ENCODE results near the gene CCL5. TPM values are rescaled to one million over a fixed set of nuclear protein-coding genes. Genes with fewer than 3 reads are reported as not detected.

CCL5 gene
- total RNA-seq, 6 donors from 2014 or later: 11.5 to 17.6 (median 15.3) TPM

GRCh38 chr17:35841505-35841904 lies 38.7 kb downstream of the CCL5 start:
- Histone ChIP-seq H3K27me3 (no peaks in the 10 kb centered on the region), H3K27ac (no peak overlapping the region), H3K4me1 (no peaks in the 10 kb centered on the region), H3K4me3 (no peak overlapping the region), H3K36me3 (peaks cover 67 to 99% (median 91%) of the 10 kb centered on the region in 4 donors), H3K9me3 (no peaks in the 10 kb centered on the region)
- no peak for DNase-seq
- 86 to 91% methylated on average over 4 of the region's 4 CpGs for WGBS, 2 donors
- no peak for TF ChIP-seq EP300 (IDR thresholded peaks at IDR 0.05)
- no peak for TF ChIP-seq POLR2AphosphoS5 (IDR thresholded peaks at IDR 0.05)
- no peak for TF ChIP-seq CTCF (IDR thresholded peaks at IDR 0.05)
- TF ChIP-seq POLR2A (IDR thresholded peaks at IDR 0.05): no peak
- ATAC-seq (ENCODE audit: low FRiP score in 2 of 2): no peak

GRCh38 chr17:35841101-35841500 lies 39.1 kb downstream of the CCL5 start:
- TF ChIP-seq CTCF (IDR thresholded peaks at IDR 0.05) (no peak), POLR2A (IDR thresholded peaks at IDR 0.05) (no peak), POLR2AphosphoS5 (IDR thresholded peaks at IDR 0.05) (no peak), EP300 (IDR thresholded peaks at IDR 0.05) (no peak)
- no peak overlapping the region for H3K4me3 ChIP-seq
- H3K27ac ChIP-seq: no peak overlapping the region
- H3K4me1 ChIP-seq: no peaks in the 10 kb centered on the region
- no peak for ATAC-seq (ENCODE audit: low FRiP score in 2 of 2)
- no peaks in the 10 kb centered on the region for H3K9me3 ChIP-seq
- no peak for DNase-seq
- no peaks in the 10 kb centered on the region for H3K27me3 ChIP-seq
- 94% methylated on average over 3 of the region's 3 CpGs for WGBS, 2 donors
- H3K36me3 ChIP-seq: peaks cover 71 to 99% (median 93%) of the 10 kb centered on the region in 4 donors

GRCh38 chr17:35825206-35825605 lies 55.0 kb downstream of the CCL5 start:
- H3K36me3 ChIP-seq: peaks cover 33 to 92% (median 44%) of the 10 kb centered on the region in 4 donors

More at GRCh38 chr17:35825206-35825605, 55.0 kb downstream of the CCL5 start:
- WGBS, 2 donors: 97 to 100% methylated on average over 1 of the region's 1 CpG
- DNase-seq: no peak
- no peak overlapping the region for H3K4me3 ChIP-seq
- TF ChIP-seq POLR2A (IDR thresholded peaks at IDR 0.05) (no peak), CTCF (IDR thresholded peaks at IDR 0.05) (no peak), POLR2AphosphoS5 (IDR thresholded peaks at IDR 0.05) (no peak), EP300 (IDR thresholded peaks at IDR 0.05) (no peak)
- H3K27ac ChIP-seq: no peak overlapping the region
- ATAC-seq (ENCODE audit: low FRiP score in 2 of 2): no peak
- H3K27me3 ChIP-seq: no peaks in the 10 kb centered on the region
- no peaks in the 10 kb centered on the region for H3K4me1 ChIP-seq
- H3K9me3 ChIP-seq: no peaks in the 10 kb centered on the region

Small RNA genes within 50 kb of the gene (small RNA-seq; reads per million reads assigned to genes)
- 68.0 to 418 (median 154) reads per million in 4 donors for gene RF00100

Other genes with a start within 250 kb of the CCL5 start
- gene RASL10B, start 148.7 kb downstream of the CCL5 start, total RNA-seq: 1 to 10 TPM; 1.0 to 4.1 (median 1.7) TPM
- 1 to 10 TPM in 5 of 6 donors, under 1 TPM in 1; 0.37 to 7.4 (median 3.3) TPM for gene GAS2L2, start 127.1 kb downstream of the CCL5 start, total RNA-seq
- 1 to 10 TPM in 1 of 6 donors, under 1 TPM in 1, not detected in 4; 0.46 to 1.1 TPM for gene C17orf50, start 119.5 kb downstream of the CCL5 start, total RNA-seq
- 100 to 1,000 TPM in 3 of 6 donors, 10 to 100 TPM in 3; 51.1 to 134 (median 98.5) TPM for gene MMP28, start 84.7 kb downstream of the CCL5 start, total RNA-seq
- gene TAF15, start 70.9 kb downstream of the CCL5 start, total RNA-seq: 100 to 1,000 TPM in 2 of 6 donors, 10 to 100 TPM in 4; 42.4 to 137 (median 93.0) TPM
- under 1 TPM in 2 of 6 donors, not detected in 4; 0.13 to 0.30 TPM for gene HEATR9, start 11.5 kb downstream of the CCL5 start, total RNA-seq
- gene RDM1, start 50.4 kb upstream of the CCL5 start, total RNA-seq: not detected
- gene LYZL6, start 63.4 kb upstream of the CCL5 start, total RNA-seq: not detected
- gene CCL16, start 101.1 kb upstream of the CCL5 start, total RNA-seq: under 1 TPM in 2 of 6 donors, not detected in 4; 0.20 to 0.61 TPM
- 10 to 100 TPM in 2 of 6 donors, 1 to 10 TPM in 4; 1.0 to 90.7 (median 5.6) TPM for gene CCL14, start 106.4 kb upstream of the CCL5 start, total RNA-seq
- gene CCL15, start 121.2 kb upstream of the CCL5 start, total RNA-seq: 1 to 10 TPM in 2 of 6 donors, under 1 TPM in 2, not detected in 2; 0.72 to 2.6 (median 1.4) TPM
- 10 to 100 TPM in 4 of 6 donors, 1 to 10 TPM in 1, not detected in 1; 6.9 to 40.0 (median 16.6) TPM for gene CCL23, start 137.6 kb upstream of the CCL5 start, total RNA-seq
- gene CCL18, start 183.9 kb upstream of the CCL5 start, total RNA-seq: 100 to 1,000 TPM in 4 of 6 donors, 10 to 100 TPM in 2; 50.3 to 250 (median 169) TPM
- gene CCL3, start 209.8 kb upstream of the CCL5 start, total RNA-seq: 10 to 100 TPM in 2 of 6 donors, 1 to 10 TPM in 3, under 1 TPM in 1; 0.55 to 24.9 (median 2.9) TPM
- gene CCL4, start 223.5 kb upstream of the CCL5 start, total RNA-seq: 10 to 100 TPM in 4 of 6 donors, 1 to 10 TPM in 2; 5.7 to 24.0 (median 14.1) TPM